Nephron (organoid): ENCODE results near the gene CFAP43.
A peak's percentile ranks its signal among the peaks of the same experiment; 100 is the strongest.

ENCODE experiments used
- H3K27ac Mint-ChIP-seq, 3 experiments: 2 replicates each; pipeline ENCODE4 v1.8.0; 2020; ENCODE audit warnings: mixed read lengths in 3 of 3, mild to moderate bottlenecking in 2 of 3, moderate library complexity in 1 of 3
- H3K27me3 Mint-ChIP-seq: 2 replicates; pipeline ENCODE4 v1.8.0; 2021; ENCODE audit warnings: low read depth, mild to moderate bottlenecking, moderate library complexity, mixed read lengths
- H3K36me3 Mint-ChIP-seq: 2 replicates; pipeline ENCODE4 v1.8.0; 2020; ENCODE audit warnings: low read depth, mixed read lengths
- H3K4me1 Mint-ChIP-seq: 2 replicates; pipeline ENCODE4 v1.8.0; 2020; ENCODE audit warnings: mixed read lengths
- H3K4me3 Mint-ChIP-seq, 3 experiments: 2 replicates each; pipeline ENCODE4 v1.8.0; 2020; ENCODE audit warnings: mild to moderate bottlenecking in 3 of 3, mixed read lengths in 3 of 3, moderate library complexity in 2 of 3
- H3K9me3 Mint-ChIP-seq: 2 replicates; pipeline ENCODE4 v1.8.0; 2020; ENCODE audit warnings: mixed read lengths
- TF ChIP-seq, protein P1 (sequence below), 3 experiments: fragments of 200-600 bp; sonication (generic); IDR thresholded peaks; one replicate each; pipeline ENCODE4 v1.5.0; 2021; ENCODE audit warnings: antibody characterized with exemption in 3 of 3; ENCODE audit not compliant: unreplicated experiment in 3 of 3

Gene CFAP43, protein sequence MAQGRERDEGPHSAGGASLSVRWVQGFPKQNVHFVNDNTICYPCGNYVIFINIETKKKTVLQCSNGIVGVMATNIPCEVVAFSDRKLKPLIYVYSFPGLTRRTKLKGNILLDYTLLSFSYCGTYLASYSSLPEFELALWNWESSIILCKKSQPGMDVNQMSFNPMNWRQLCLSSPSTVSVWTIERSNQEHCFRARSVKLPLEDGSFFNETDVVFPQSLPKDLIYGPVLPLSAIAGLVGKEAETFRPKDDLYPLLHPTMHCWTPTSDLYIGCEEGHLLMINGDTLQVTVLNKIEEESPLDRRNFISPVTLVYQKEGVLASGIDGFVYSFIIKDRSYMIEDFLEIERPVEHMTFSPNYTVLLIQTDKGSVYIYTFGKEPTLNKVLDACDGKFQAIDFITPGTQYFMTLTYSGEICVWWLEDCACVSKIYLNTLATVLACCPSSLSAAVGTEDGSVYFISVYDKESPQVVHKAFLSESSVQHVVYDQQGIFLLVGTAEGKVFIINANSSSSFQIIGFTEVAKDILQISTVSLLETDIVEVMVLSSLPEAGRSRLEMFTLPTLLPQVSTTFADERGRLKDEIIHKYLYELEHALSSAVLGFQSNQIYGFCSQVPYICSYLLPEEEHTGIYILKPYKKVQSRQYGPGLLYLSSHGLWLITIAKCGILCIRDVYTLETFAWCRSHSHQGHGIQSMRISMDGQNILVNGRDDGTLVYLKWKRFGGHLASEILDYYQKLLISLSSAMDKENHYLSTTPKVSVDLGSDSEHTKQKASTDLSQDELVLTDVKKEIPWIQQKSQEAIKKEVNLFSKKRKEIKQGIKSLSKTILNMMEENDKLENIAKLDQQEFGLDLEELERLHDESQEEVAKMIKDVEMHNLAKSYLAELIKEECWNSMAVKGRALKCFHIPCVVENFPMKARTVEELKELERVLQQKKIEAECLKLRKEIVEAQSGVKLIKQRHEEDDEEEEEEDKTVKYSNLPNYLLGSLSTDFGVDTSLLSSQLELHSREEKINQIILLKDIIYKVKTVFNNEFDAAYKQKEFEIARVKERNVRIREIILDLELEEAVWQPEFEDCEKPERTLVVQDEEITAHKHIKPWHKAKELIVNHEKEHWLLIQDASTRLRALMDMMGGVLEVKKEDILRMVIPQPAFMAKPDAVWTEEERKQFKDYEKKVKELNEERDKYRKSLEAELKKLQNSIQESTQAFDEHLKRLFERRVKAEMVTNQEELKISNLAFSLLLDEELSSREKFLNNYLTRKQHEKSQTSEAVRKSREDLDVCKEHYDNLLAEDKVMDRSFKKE (N-terminal part only)

DNA sequence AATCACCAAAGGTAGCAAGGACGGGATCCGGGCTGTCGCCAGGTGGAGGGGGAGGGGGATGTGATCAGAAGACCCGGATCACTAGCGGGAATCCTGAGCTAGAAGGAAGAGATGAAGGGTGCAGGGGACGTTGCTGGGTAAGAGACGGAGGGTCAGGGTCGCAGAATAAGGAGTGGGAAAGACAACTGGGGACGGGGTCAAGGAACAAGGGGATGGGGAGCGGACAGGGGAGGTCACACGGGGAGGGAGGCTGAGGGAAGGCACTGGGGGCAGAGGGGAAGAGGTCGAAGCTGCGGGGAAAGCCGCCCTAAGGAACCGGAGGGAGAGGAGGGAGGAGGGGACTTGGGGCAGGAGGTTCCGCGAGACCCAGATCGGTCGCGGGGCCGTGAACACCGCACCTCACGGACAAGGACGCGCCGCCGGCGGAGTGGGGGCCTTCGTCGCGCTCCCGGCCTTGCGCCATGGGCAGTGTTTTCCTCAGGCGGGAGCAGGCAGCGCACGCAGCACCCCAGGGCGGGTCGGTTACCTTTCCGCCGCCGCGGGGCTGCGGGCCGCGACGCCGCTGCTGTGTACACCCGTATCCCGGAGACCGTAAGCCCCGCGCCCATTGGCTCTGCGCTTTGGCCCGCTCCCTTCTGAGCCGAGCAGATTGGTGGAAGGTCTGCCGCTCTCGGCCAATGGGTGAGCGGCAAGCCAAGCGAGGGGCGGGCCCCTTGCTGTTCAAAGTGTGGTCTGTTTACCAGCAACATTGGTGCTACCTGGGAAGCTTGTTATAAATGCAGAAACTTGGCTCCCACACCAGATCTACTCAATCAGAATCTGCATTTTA is at the start of gene CFAP43:
Gene CFAP43, minus strand, starts transcription at position 581 of the 829 bp plus-strand sequence. Its CDS starts 118 bp downstream, at position 463.
- TF ChIP-seq, protein P1, sequence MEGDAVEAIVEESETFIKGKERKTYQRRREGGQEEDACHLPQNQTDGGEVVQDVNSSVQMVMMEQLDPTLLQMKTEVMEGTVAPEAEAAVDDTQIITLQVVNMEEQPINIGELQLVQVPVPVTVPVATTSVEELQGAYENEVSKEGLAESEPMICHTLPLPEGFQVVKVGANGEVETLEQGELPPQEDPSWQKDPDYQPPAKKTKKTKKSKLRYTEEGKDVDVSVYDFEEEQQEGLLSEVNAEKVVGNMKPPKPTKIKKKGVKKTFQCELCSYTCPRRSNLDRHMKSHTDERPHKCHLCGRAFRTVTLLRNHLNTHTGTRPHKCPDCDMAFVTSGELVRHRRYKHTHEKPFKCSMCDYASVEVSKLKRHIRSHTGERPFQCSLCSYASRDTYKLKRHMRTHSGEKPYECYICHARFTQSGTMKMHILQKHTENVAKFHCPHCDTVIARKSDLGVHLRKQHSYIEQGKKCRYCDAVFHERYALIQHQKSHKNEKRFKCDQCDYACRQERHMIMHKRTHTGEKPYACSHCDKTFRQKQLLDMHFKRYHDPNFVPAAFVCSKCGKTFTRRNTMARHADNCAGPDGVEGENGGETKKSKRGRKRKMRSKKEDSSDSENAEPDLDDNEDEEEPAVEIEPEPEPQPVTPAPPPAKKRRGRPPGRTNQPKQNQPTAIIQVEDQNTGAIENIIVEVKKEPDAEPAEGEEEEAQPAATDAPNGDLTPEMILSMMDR (IDR thresholded peaks at IDR 0.05; ENCODE audit: unreplicated experiment in 3 of 3), result no peak
- Mint-ChIP-seq H3K4me3 (peak within 1 kb of the TSS; percentile 91 to 94 (median 92)), H3K4me1 (no peaks in the 10 kb centered on the region), H3K36me3 (no peaks in the 10 kb centered on the region), H3K27ac (peak within 1 kb of the TSS in 2 of 3 experiments; percentile 61 to 87), H3K27me3 (peaks cover 5% of the 10 kb centered on the region), H3K9me3 (peaks cover 14% of the 10 kb centered on the region)

DNA sequence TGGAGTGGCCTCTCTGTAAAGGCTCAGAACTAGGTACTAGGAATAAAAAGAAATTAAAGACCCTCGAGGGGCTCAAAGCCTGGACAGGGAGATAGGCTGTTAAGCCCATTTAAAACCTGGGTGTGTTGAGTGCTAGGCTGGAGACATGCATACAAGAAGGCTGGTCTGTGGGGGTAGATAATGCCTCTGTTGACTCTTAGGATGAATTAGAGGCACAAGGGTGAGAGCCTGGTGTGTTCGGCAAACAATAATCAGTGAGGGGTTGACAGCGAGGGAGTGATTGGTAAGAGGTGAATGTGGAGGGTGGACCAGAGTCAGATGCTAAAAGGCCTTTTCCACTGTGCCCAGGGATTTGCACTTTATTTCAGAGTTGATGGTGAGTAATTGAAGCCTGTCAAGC is 49.5 kb upstream of the CFAP43 start:
- TF ChIP-seq, protein P1 (IDR thresholded peaks at IDR 0.05; ENCODE audit: unreplicated experiment in 3 of 3), result no peak
- Mint-ChIP-seq H3K27me3 (peaks cover 17% of the 10 kb centered on the region), H3K27ac (no peak overlapping the region), H3K4me3 (no peak overlapping the region), H3K9me3 (no peaks in the 10 kb centered on the region), H3K4me1 (no peaks in the 10 kb centered on the region), H3K36me3 (no peaks in the 10 kb centered on the region)

DNA sequence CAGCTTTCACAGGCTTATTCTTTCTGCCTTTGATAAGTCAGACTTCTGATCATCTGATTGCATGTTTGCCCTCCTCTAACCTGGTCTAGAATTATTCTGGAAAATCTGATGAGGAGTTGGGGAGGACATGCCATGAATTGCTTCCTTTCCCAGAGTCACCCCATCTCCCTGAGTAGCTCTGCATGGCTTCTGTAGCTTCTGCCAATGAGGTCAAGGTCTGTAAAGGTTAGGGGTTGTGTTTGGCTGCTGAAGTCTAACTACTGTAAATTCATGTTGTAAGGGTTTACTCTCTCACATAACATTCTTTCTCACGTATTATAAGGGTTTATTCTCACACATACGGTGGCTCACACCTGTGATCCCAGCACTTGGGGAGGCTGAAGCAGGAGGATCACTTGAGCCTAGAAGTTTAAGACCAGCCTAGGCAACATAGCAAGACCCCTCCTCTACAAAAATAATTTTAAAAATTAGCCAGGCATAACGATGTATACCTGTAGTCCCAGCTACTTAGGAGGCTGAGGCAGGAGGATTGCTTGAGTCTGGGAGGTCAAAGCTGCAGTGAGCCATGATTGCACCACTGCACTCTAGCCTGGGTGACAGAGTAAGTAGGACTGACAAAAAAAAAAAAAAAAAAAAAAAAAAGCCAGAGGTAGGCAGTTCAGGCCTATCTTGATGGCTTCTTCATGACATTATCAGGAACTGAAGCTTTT is 47.5 kb upstream of the CFAP43 start:
- TF ChIP-seq, protein P1 (IDR thresholded peaks at IDR 0.05; ENCODE audit: unreplicated experiment in 3 of 3), result no peak
- Mint-ChIP-seq H3K4me3 (no peak overlapping the region), H3K27me3 (peaks cover 26% of the 10 kb centered on the region), H3K9me3 (no peaks in the 10 kb centered on the region), H3K27ac (no peak overlapping the region), H3K4me1 (no peaks in the 10 kb centered on the region), H3K36me3 (no peaks in the 10 kb centered on the region)

DNA sequence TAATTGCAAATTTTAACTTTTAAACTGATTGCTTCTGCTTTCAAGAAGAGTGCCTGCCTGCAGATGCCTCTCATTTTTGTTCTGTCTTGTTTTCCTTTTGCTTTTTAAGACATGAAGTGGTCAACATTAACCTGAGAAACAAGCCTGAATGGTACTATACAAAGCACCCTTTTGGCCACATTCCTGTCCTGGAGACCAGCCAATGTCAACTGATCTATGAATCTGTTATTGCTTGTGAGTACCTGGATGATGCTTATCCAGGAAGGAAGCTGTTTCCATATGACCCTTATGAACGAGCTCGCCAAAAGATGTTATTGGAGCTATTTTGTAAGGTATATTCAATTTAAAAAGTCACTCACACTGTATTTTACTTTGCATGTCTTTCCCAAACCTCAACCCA is 45.6 kb upstream of the CFAP43 start:
- no peaks in the 10 kb centered on the region for H3K4me1 Mint-ChIP-seq
- H3K27ac Mint-ChIP-seq, result no peak overlapping the region
- TF ChIP-seq, protein P1 (IDR thresholded peaks at IDR 0.05; ENCODE audit: unreplicated experiment in 3 of 3), result no peak
- no peaks in the 10 kb centered on the region for H3K36me3 Mint-ChIP-seq
- H3K4me3 Mint-ChIP-seq, result no peak overlapping the region
- no peaks in the 10 kb centered on the region for H3K9me3 Mint-ChIP-seq
- peaks cover 34% of the 10 kb centered on the region for H3K27me3 Mint-ChIP-seq
